H1 (cell line): ENCODE measurements around the gene NT5DC3. TPM values are rescaled to one million over a fixed set of nuclear protein-coding genes. Genes with fewer than 3 reads are reported as not detected.
A peak's percentile ranks its signal among the peaks of the same experiment; 100 is the strongest.

Experiments
- CTCF ChIA-PET: fragments of 300-600 bp; sonication (Branson Sonifier 250); formaldehyde crosslinking; loops from one replicate; lab custom pipeline; 2021; ENCODE audit not compliant: partially characterized antibody; lab: Charles Lee
- POLR2A ChIA-PET: fragments of 300-600 bp; sonication (Branson Sonifier 250); formaldehyde crosslinking; loops from one replicate; lab custom pipeline; 2021; ENCODE audit warnings: inconsistent platforms; ENCODE audit not compliant: partially characterized antibody; lab: Charles Lee
- DNase-seq, 2 experiments: peaks; one replicate each; pipeline versions ENCODE4 v3.0.0 to v3.0.0-alpha.2; 2010 to 2022; ENCODE audit warnings: low spot score in 2 of 2, low read depth in 1 of 2, mixed read lengths in 1 of 2
- FAIRE-seq: peaks from 2 replicates; lab custom pipeline; 2011; peaks lifted over from hg19 to GRCh38; lab: Jason Lieb, UNC
- H2AFZ ChIP-seq: 2 replicates; pipeline ENCODE4 v1.8.1; 2012; ENCODE audit warnings: low read length, inconsistent platforms
- H2AK5ac ChIP-seq: 2 replicates; pipeline ENCODE4 v1.6.1; 2013; ENCODE audit warnings: low read depth, low read length
- H2BK120ac ChIP-seq: replicated peaks from 2 replicates; pipeline ENCODE3; 2013; ENCODE audit warnings: low read depth, low read length, inconsistent platforms
- H2BK12ac ChIP-seq: 2 replicates; pipeline ENCODE4 v1.6.1; 2013; ENCODE audit warnings: low read depth, low read length
- H2BK15ac ChIP-seq: 2 replicates; pipeline ENCODE4 v1.6.1; 2013; ENCODE audit warnings: low read length
- H2BK20ac ChIP-seq: 2 replicates; pipeline ENCODE4 v1.6.1; 2013; ENCODE audit warnings: low read length
- H2BK5ac ChIP-seq: 2 replicates; pipeline ENCODE4 v1.6.1; 2013; ENCODE audit warnings: low read depth, low read length
- H3K14ac ChIP-seq: 2 replicates; pipeline ENCODE4 v1.6.1; 2013; ENCODE audit warnings: inconsistent platforms; ENCODE audit not compliant: insufficient read length
- H3K18ac ChIP-seq: 2 replicates; pipeline ENCODE4 v1.6.1; 2013; ENCODE audit warnings: low read length; ENCODE audit errors: extremely low read depth
- H3K23ac ChIP-seq: 2 replicates; pipeline ENCODE4 v1.6.1; 2013; ENCODE audit warnings: inconsistent platforms; ENCODE audit not compliant: insufficient read length
- H3K23me2 ChIP-seq: 2 replicates; pipeline ENCODE4 v1.6.1; 2013; ENCODE audit warnings: low read depth, low read length
- H3K27ac ChIP-seq: 2 replicates; pipeline ENCODE4 v1.6.1; 2011; ENCODE audit warnings: low read depth, low read length, inconsistent platforms
- H3K27me3 ChIP-seq, 4 experiments: replicated peaks in 1 of 4; 1 replicate in 1 of 4; 2 replicates in 3 of 4; pipeline versions ENCODE4 v1.6.1 to v1.8.1; 2011 to 2013; ENCODE audit warnings: low read length in 3 of 4, mild to moderate bottlenecking in 3 of 4, inconsistent platforms in 2 of 4, mixed read lengths in 2 of 4, moderate library complexity in 1 of 4; ENCODE audit not compliant: control insufficient read depth in 3 of 4, insufficient read depth in 3 of 4; ENCODE audit errors: extremely low read depth in 1 of 4
- H3K36me3 ChIP-seq, 4 experiments: 2 replicates each; pipeline versions ENCODE4 v1.6.1 to v1.8.1; 2011 to 2013; ENCODE audit warnings: mild to moderate bottlenecking in 4 of 4, low read length in 3 of 4, moderate library complexity in 2 of 4, control low read depth in 1 of 4, inconsistent platforms in 1 of 4; ENCODE audit not compliant: insufficient read depth in 4 of 4, control insufficient read depth in 2 of 4
- H3K4ac ChIP-seq: replicated peaks from 2 replicates; pipeline ENCODE3; 2013; ENCODE audit warnings: low read length, low read depth, mixed read lengths, inconsistent platforms; ENCODE audit not compliant: insufficient read length
- H3K4me1 ChIP-seq, 4 experiments: replicated peaks in 1 of 4; 1 replicate in 1 of 4; 2 replicates in 3 of 4; pipeline versions ENCODE4 v1.6.1 to v1.8.1; 2011 to 2013; ENCODE audit warnings: low read length in 3 of 4, inconsistent platforms in 2 of 4, mixed read lengths in 1 of 4; ENCODE audit not compliant: insufficient read depth in 4 of 4, control insufficient read depth in 3 of 4
- H3K4me2 ChIP-seq, 2 experiments: 2 replicates each; pipeline versions ENCODE4 v1.6.1 to v1.8.1; 2011 to 2013; ENCODE audit warnings: low read depth in 2 of 2, low read length in 2 of 2, control low read depth in 1 of 2, inconsistent platforms in 1 of 2, mild to moderate bottlenecking in 1 of 2; ENCODE audit not compliant: insufficient read depth in 1 of 2
- H3K4me3 ChIP-seq, 4 experiments: fragments of 200-600, 300-600 bp in 1 of 4; sonication (generic), shearing (Covaris generic), sonication (Bioruptor Twin) in 1 of 4; 2 replicates each; pipeline versions ENCODE4 v1.5.1 to v1.8.1; 2011 to 2016; ENCODE audit warnings: low read length in 4 of 4, low read depth in 3 of 4, control low read depth in 2 of 4, inconsistent platforms in 2 of 4, mild to moderate bottlenecking in 2 of 4, mixed read lengths in 1 of 4, moderate library complexity in 1 of 4; ENCODE audit not compliant: insufficient read depth in 2 of 4; ENCODE audit errors: extremely low read depth in 1 of 4
- H3K56ac ChIP-seq: replicated peaks from 2 replicates; pipeline ENCODE3; 2013; ENCODE audit warnings: low read depth, mild to moderate bottlenecking, mixed read lengths, low read length, inconsistent platforms; ENCODE audit not compliant: insufficient read length
- H3K79me1 ChIP-seq: 2 replicates; pipeline ENCODE4 v1.6.1; 2013; ENCODE audit warnings: low read depth, low read length, control low read depth
- H3K79me2 ChIP-seq, 2 experiments: 2 replicates each; pipeline versions ENCODE4 v1.6.1 to v1.8.1; 2012 to 2013; ENCODE audit warnings: low read length in 2 of 2, mild to moderate bottlenecking in 2 of 2, inconsistent platforms in 1 of 2; ENCODE audit not compliant: insufficient read depth in 2 of 2, control insufficient read depth in 1 of 2
- H3K9ac ChIP-seq, 4 experiments: replicated peaks in 1 of 4; 1 replicate in 1 of 4; 2 replicates in 3 of 4; pipeline versions ENCODE4 v1.6.1 to v1.8.1; 2011 to 2013; ENCODE audit warnings: low read depth in 3 of 4, low read length in 3 of 4, control low read depth in 2 of 4, mild to moderate bottlenecking in 2 of 4, moderate library complexity in 2 of 4, inconsistent platforms in 1 of 4; ENCODE audit errors: extremely low read depth in 1 of 4
- H3K9me3 ChIP-seq, 2 experiments: 2 replicates each; pipeline versions ENCODE4 v1.6.1 to v1.8.1; 2012 to 2013; ENCODE audit warnings: mild to moderate bottlenecking in 2 of 2, moderate library complexity in 2 of 2, control low read depth in 1 of 2, inconsistent platforms in 1 of 2, low read depth in 1 of 2, low read length in 1 of 2, mixed read lengths in 1 of 2; ENCODE audit not compliant: insufficient read depth in 2 of 2
- H4K20me1 ChIP-seq, 2 experiments: replicated peaks in 1 of 2; 2 replicates each; pipeline versions ENCODE3 to v1.8.1; 2011 to 2013; ENCODE audit warnings: inconsistent platforms in 2 of 2, low read length in 2 of 2, mild to moderate bottlenecking in 1 of 2; ENCODE audit not compliant: insufficient read depth in 2 of 2, control insufficient read depth in 1 of 2
- H4K5ac ChIP-seq: 2 replicates; pipeline ENCODE4 v1.6.1; 2013; ENCODE audit warnings: low read length, low read depth, mixed read lengths, inconsistent platforms; ENCODE audit not compliant: insufficient read length
- H4K8ac ChIP-seq: 2 replicates; pipeline ENCODE4 v1.8.0; 2013; ENCODE audit warnings: mild to moderate bottlenecking, moderate library complexity, low read length, inconsistent platforms; ENCODE audit not compliant: insufficient read depth; ENCODE audit errors: extremely low read depth
- H4K91ac ChIP-seq: replicated peaks from 2 replicates; pipeline ENCODE3; 2013; ENCODE audit warnings: low read length, mixed read lengths, inconsistent platforms; ENCODE audit not compliant: insufficient read length
- CBX8 ChIP-seq: fragments of 300-800, 300-1000 bp; sonication (generic); IDR thresholded peaks from 2 replicates; pipeline ENCODE4 v1.7.1; 2016; ENCODE audit warnings: low read depth, low read length, borderline replicate concordance
- FOSL1 ChIP-seq: IDR thresholded peaks from 2 replicates; pipeline ENCODE4 v1.6.1; 2011; ENCODE audit warnings: mild to moderate bottlenecking, low read depth, low read length, moderate library complexity; ENCODE audit not compliant: insufficient read depth
- RXRA ChIP-seq: IDR thresholded peaks from 2 replicates; pipeline ENCODE4 v1.6.1; 2011; ENCODE audit warnings: low read depth, mild to moderate bottlenecking, low read length, moderate library complexity; ENCODE audit not compliant: insufficient read depth
- SRF ChIP-seq: IDR thresholded peaks from 2 replicates; pipeline ENCODE4 v1.6.1; 2011; ENCODE audit warnings: mild to moderate bottlenecking, low read depth, low read length, moderate library complexity
- TAF1 ChIP-seq: IDR thresholded peaks from 2 replicates; pipeline ENCODE4 v1.6.1; 2011; ENCODE audit warnings: mild to moderate bottlenecking, low read depth, low read length
- TAF7 ChIP-seq: optimal IDR thresholded peaks from 2 replicates; pipeline ENCODE3; 2011; ENCODE audit warnings: low read depth, mild to moderate bottlenecking, inconsistent platforms, low read length, moderate library complexity, borderline replicate concordance
- TBP ChIP-seq: IDR thresholded peaks from 2 replicates; pipeline ENCODE4 v1.6.1; 2011; ENCODE audit warnings: low read depth, low read length, improper control_type of control experiment
- WGBS, 2 experiments: shearing (Covaris generic) in 1 of 2; methylation state at CpG; one replicate each; pipeline versions ENCODE4 v1.1.6 to v1.1.7; 2013 to 2015; ENCODE audit warnings: low lambda C conversion rate in 2 of 2, mixed read lengths in 2 of 2, inconsistent platforms in 1 of 2, low coverage in 1 of 2, missing lambda C conversion rate in 1 of 2; ENCODE audit not compliant: insufficient replicate concordance in 2 of 2, insufficient coverage in 1 of 2, insufficient read length in 1 of 2; ENCODE audit errors: extremely low coverage in 1 of 2, missing lambda C conversion rate in 1 of 2; 5-methylcytosine and 5-hydroxymethylcytosine counted together
- polyA plus RNA-seq, 7 experiments: library from polyadenylated mRNA; depleted of rRNA in 3 of 7; stranded (reverse) in 5 of 7; unstranded in 2 of 7; fragments of >200 nt in 5 of 7; fragments of 200-250 nt in 2 of 7; gene quantifications; 1 replicate in 5 of 7; 2 replicates in 1 of 7; 4 replicates in 1 of 7; pipeline versions ENCODE4 v1.2.1 to v1.2.3, GENCODE V29; 2011 to 2013; ENCODE audit warnings: missing spikeins in 2 of 7, mixed read lengths in 2 of 7
- total RNA-seq: library from RNA; stranded (reverse); fragmentation: NEBNext Ultra II Directional; extraction: Animal tissue kit (Norgen Biotek cat#: 25700); gene quantifications from 2 replicates; pipeline ENCODE4 v1.2.1, GENCODE V29; 2021

Gene NT5DC3
- total and polyA plus RNA-seq, 2 of the 8 experiments (the other 6 are each of a cell fraction or from before 2014, with no cell fraction given) = 5.4 to 14.8 TPM

- WGBS, 2 experiments = 38% methylated on average over 20 of the region's 20 CpGs; no CpG with 5 or more reads in 1 of the 2 experiments
- no peak overlapping the region for H2BK120ac ChIP-seq
- peak overlapping the region; percentile 71 for H3K18ac ChIP-seq
- H3K4ac ChIP-seq = no peak overlapping the region
- H3K27ac ChIP-seq = no peak overlapping the region
- POLR2A ChIA-PET = interaction anchor here (0.6 to 1.9 kb wide), 13 partner anchors 9 to 124 kb away, joined by 3 to 10 read pairs (median 4); partner anchors contain the start of genes HSP90B1 and TDG
- H2BK5ac ChIP-seq = peak overlapping the region; percentile 40; the same call in 1 of the 2 replicates
- H3K56ac ChIP-seq = no peak overlapping the region
- CTCF ChIA-PET = interaction anchor here (0.6 to 2.4 kb wide), 10 partner anchors 9 to 1103 kb away, joined by 3 to 9 read pairs (median 4); no protein-coding TSS in a partner anchor
- H2BK12ac ChIP-seq = peak overlapping the region; percentile 75; the same call in 1 of the 2 replicates
- peak overlapping the region; percentile 65; the same call in 1 of the 2 replicates for H2BK15ac ChIP-seq
- FAIRE-seq (no peak), DNase-seq (peak; percentile 7 to 85)
- H3K14ac ChIP-seq = no peak overlapping the region
- H3K36me3 ChIP-seq = no peaks in the 10 kb centered on the region
- H4K91ac ChIP-seq = no peak overlapping the region
- no peak overlapping the region for H3K23ac ChIP-seq
- H4K8ac ChIP-seq = no peak overlapping the region; the same call in 1 of the 2 replicates
- H2AFZ ChIP-seq = peak overlapping the region; percentile 93; the same call in 1 of the 2 replicates
- H3K4me3 ChIP-seq = peak overlapping the region; percentile 60 to 86 (median 73)
- peaks cover 11% of the 10 kb centered on the region; the same call in 1 of the 2 replicates for H3K23me2 ChIP-seq
- peaks cover 0 to 7% of the 10 kb centered on the region in 2 experiments for H4K20me1 ChIP-seq
- H4K5ac ChIP-seq = peak overlapping the region; percentile 74
- H3K79me2 ChIP-seq = peaks cover 0 to 26% of the 10 kb centered on the region in 2 experiments
- peak overlapping the region; percentile 76 to 85 for H3K4me2 ChIP-seq
- H3K9ac ChIP-seq = peak overlapping the region in 3 of 4 experiments; percentile 1 to 45 (median 42); a peak in 5 of 7 replicates
- H3K27me3 ChIP-seq = peaks cover 0 to 6% (median 2%) of the 10 kb centered on the region in 4 experiments; a peak in 6 of 7 replicates
- TF ChIP-seq SRF (no peak), TAF1 (0 out of 2 replicates have a peak, but pooled peaks have one; percentile 1), CBX8 (no peak), TAF7 (peak; percentile 36), RXRA (no peak), FOSL1 (no peak), TBP (peak; percentile 35; the same call in 1 of the 2 replicates)
- 0 out of 7 replicates have a peak, but pooled peaks cover 0 to 3% (median 0%) of the 10 kb centered on the region in 4 experiments for H3K4me1 ChIP-seq
- H2AK5ac ChIP-seq = no peak overlapping the region
- H2BK20ac ChIP-seq = peak overlapping the region; percentile 80; the same call in 1 of the 2 replicates
- no peaks in the 10 kb centered on the region for H3K9me3 ChIP-seq
- H3K79me1 ChIP-seq = peaks cover 6% of the 10 kb centered on the region
Measured at GRCh38 chr12:103841690-103842584, 903 bp upstream of the NT5DC3 start.
